Stimulated activated naive CD4-positive, alpha-beta T cell treated with Interleukin-2 at 50 U/mL for 16 hours (primary cell): ENCODE results near the gene PTPN11.

Source experiments
- DNase-seq: peaks from one replicate; lab custom pipeline; 2025; lab: John Stamatoyannopoulos, UW

Gene PTPN11

DNA sequence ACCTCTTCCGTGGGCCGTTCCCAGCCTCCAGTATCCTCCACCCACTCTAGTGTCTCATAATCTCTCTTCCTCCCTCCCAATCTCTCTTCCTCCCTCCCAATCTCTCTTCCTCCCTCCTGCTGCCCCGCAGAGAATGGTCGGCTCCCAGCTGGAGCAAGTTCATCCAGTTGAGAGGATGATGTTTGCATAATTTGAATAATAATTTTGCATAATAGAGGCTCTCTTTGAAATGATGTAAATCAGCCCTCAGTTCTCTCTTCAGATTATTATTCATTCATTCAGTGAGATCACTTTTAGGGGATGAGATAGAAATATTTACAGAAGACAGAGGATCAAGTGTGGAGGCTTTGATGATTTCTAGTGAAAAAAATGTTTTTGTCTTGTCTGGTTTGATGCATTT lies 125.0 kb downstream of the PTPN11 start:
- DNase-seq = no peak

GRCh38 chr12:112546339-112546738 lies 127.6 kb downstream of the PTPN11 start:
- no peak for DNase-seq

GRCh38 chr12:112546996-112547395 lies 128.2 kb downstream of the PTPN11 start:
- no peak for DNase-seq

- no peak for DNase-seq
These were observed 130.3 kb downstream of the PTPN11 start for GRCh38 chr12:112549031-112549430.

- DNase-seq = no peak
These were observed 132.9 kb downstream of the PTPN11 start for GRCh38 chr12:112551681-112552080.

GRCh38 chr12:112555621-112556233 lies 137.0 kb downstream of the PTPN11 start:
- no peak for DNase-seq

- DNase-seq = no peak
These were observed 139.3 kb downstream of the PTPN11 start for GRCh38 chr12:112557951-112558630.
